Trophoblast cell (in vitro differentiated cells and primary cell): ENCODE results near the gene EEFSEC.

ENCODE experiments used
- DNase-seq, 2 donors: peaks; one replicate each; pipeline ENCODE4 v3.0.0-alpha.2; 2016
- H2AFZ ChIP-seq: 2 replicates; pipeline ENCODE4 v1.6.1; 2013; ENCODE audit warnings: low read length, moderate library complexity, mild to moderate bottlenecking; ENCODE audit not compliant: insufficient read depth, poor library complexity
- H2AK5ac ChIP-seq: 2 replicates; pipeline ENCODE4 v1.6.1; 2013; ENCODE audit warnings: mild to moderate bottlenecking, low read length
- H2BK120ac ChIP-seq: 2 replicates; pipeline ENCODE4 v1.6.1; 2013; ENCODE audit warnings: low read length, mild to moderate bottlenecking, moderate library complexity; ENCODE audit not compliant: insufficient read depth, poor library complexity
- H2BK12ac ChIP-seq: 2 replicates; pipeline ENCODE4 v1.6.1; 2013; ENCODE audit warnings: mild to moderate bottlenecking, low read length, moderate library complexity
- H2BK5ac ChIP-seq: 2 replicates; pipeline ENCODE4 v1.6.1; 2013; ENCODE audit warnings: low read length, low read depth, moderate library complexity, mild to moderate bottlenecking; ENCODE audit not compliant: poor library complexity
- H3K14ac ChIP-seq: 2 replicates; pipeline ENCODE4 v1.6.1; 2013; ENCODE audit warnings: mild to moderate bottlenecking, low read length
- H3K18ac ChIP-seq: 2 replicates; pipeline ENCODE4 v1.6.1; 2013; ENCODE audit warnings: mild to moderate bottlenecking, low read length
- H3K23ac ChIP-seq: 2 replicates; pipeline ENCODE4 v1.6.1; 2013; ENCODE audit warnings: low read length
- H3K27ac ChIP-seq: 2 replicates; pipeline ENCODE4 v1.5.1; 2013; ENCODE audit warnings: low read depth, mild to moderate bottlenecking, inconsistent platforms, low read length, moderate library complexity
- H3K27me3 ChIP-seq: 2 replicates; pipeline ENCODE4 v1.6.1; 2013; ENCODE audit warnings: inconsistent platforms, mild to moderate bottlenecking, low read length, moderate library complexity; ENCODE audit not compliant: insufficient read depth
- H3K36me3 ChIP-seq, 2 experiments: 1 replicate in 1 of 2; 2 replicates in 1 of 2; pipeline ENCODE4 v1.6.1; 2013; ENCODE audit warnings: low read length in 2 of 2, mild to moderate bottlenecking in 2 of 2, moderate library complexity in 1 of 2; ENCODE audit not compliant: insufficient read depth in 2 of 2, control insufficient read depth in 1 of 2
- H3K4ac ChIP-seq: 2 replicates; pipeline ENCODE4 v1.6.1; 2013; ENCODE audit warnings: low read depth, mild to moderate bottlenecking, low read length, moderate library complexity
- H3K4me1 ChIP-seq, 2 experiments: 1 replicate in 1 of 2; 2 replicates in 1 of 2; pipeline ENCODE4 v1.6.1; 2013; ENCODE audit warnings: low read length in 2 of 2, mild to moderate bottlenecking in 2 of 2, moderate library complexity in 1 of 2; ENCODE audit not compliant: insufficient read depth in 2 of 2, control insufficient read depth in 1 of 2
- H3K4me2 ChIP-seq: 2 replicates; pipeline ENCODE4 v1.6.1; 2013; ENCODE audit warnings: inconsistent platforms, mild to moderate bottlenecking, low read length, moderate library complexity
- H3K4me3 ChIP-seq: 2 replicates; pipeline ENCODE4 v1.5.1; 2013; ENCODE audit warnings: mild to moderate bottlenecking, low read depth, low read length, inconsistent platforms
- H3K79me1 ChIP-seq: one replicate; pipeline ENCODE4 v1.6.1; 2013; ENCODE audit warnings: low read length
- H3K79me2 ChIP-seq: 2 replicates; pipeline ENCODE4 v1.6.1; 2013; ENCODE audit warnings: low read length, mild to moderate bottlenecking; ENCODE audit not compliant: control insufficient read depth, insufficient read depth, poor library complexity
- H3K9ac ChIP-seq: 2 replicates; pipeline ENCODE4 v1.6.1; 2013; ENCODE audit warnings: mild to moderate bottlenecking, low read length
- H3K9me3 ChIP-seq: 2 replicates; pipeline ENCODE4 v1.6.1; 2013; ENCODE audit warnings: low read depth, mild to moderate bottlenecking, control low read depth, inconsistent platforms, low read length; ENCODE audit not compliant: insufficient read depth
- H4K12ac ChIP-seq: 2 replicates; pipeline ENCODE4 v1.6.1; 2013; ENCODE audit warnings: low read depth, mild to moderate bottlenecking, low read length, moderate library complexity
- H4K8ac ChIP-seq: 2 replicates; pipeline ENCODE4 v1.6.1; 2013; ENCODE audit warnings: low read depth, mild to moderate bottlenecking, low read length, moderate library complexity
- H4K91ac ChIP-seq: one replicate; pipeline ENCODE4 v1.6.1; 2013; ENCODE audit warnings: low read depth, mild to moderate bottlenecking, low read length, moderate library complexity
- WGBS: extraction: QIAGEN DNeasy Blood & Tissue Kit; methylation state at CpG from one replicate; pipeline ENCODE4 v1.1.7; 2013; ENCODE audit warnings: missing lambda C conversion rate; ENCODE audit not compliant: insufficient read length, insufficient coverage; ENCODE audit errors: extremely low coverage; 5-methylcytosine and 5-hydroxymethylcytosine counted together

The EEFSEC gene

GRCh38 chr3:128442070-128442469, 288.8 kb downstream of the EEFSEC start:
- Histone ChIP-seq H3K4me3 (no peak overlapping the region), H2AFZ (no peak overlapping the region), H3K14ac (peak overlapping the region; percentile 78), H3K79me2 (no peaks in the 10 kb centered on the region), H4K12ac (no peak overlapping the region), H3K4me2 (no peak overlapping the region), H3K9ac (no peak overlapping the region), H3K4ac (no peak overlapping the region), H2BK120ac (peak overlapping the region; percentile 67), H3K79me1 (peaks cover 8% of the 10 kb centered on the region), H4K8ac (peak overlapping the region; percentile 33), H3K9me3 (peaks cover 7% of the 10 kb centered on the region), H3K23ac (no peak overlapping the region), H4K91ac (peak overlapping the region; percentile 86), H3K36me3 (no peaks in the 10 kb centered on the region), H2AK5ac (no peak overlapping the region), H3K4me1 (peaks cover 0 to 8% of the 10 kb centered on the region in 2 experiments), H2BK5ac (peak overlapping the region; percentile 32), H3K27me3 (no peaks in the 10 kb centered on the region), H3K18ac (peak overlapping the region; percentile 16), H2BK12ac (no peak overlapping the region), H3K27ac (peak overlapping the region; percentile 73)
- peak; percentile 97 to 98 for DNase-seq
- no CpG with 5 or more reads among the region's 7 CpGs for WGBS

- Histone ChIP-seq H3K27ac (no peak overlapping the region), H2BK12ac (peak overlapping the region; percentile 53), H3K4ac (no peak overlapping the region), H3K14ac (peak overlapping the region; percentile 41), H2AFZ (no peak overlapping the region), H4K12ac (no peak overlapping the region), H3K27me3 (no peaks in the 10 kb centered on the region), H3K79me1 (peaks cover 8% of the 10 kb centered on the region), H2BK120ac (peak overlapping the region; percentile 34), H3K4me1 (peaks cover 0 to 8% of the 10 kb centered on the region in 2 experiments), H3K79me2 (no peaks in the 10 kb centered on the region), H3K9me3 (peaks cover 7% of the 10 kb centered on the region), H2BK5ac (no peak overlapping the region), H3K4me2 (no peak overlapping the region), H3K9ac (no peak overlapping the region), H3K4me3 (no peak overlapping the region), H4K8ac (no peak overlapping the region), H3K36me3 (no peaks in the 10 kb centered on the region), H4K91ac (peak overlapping the region; percentile 51), H3K18ac (no peak overlapping the region), H2AK5ac (peak overlapping the region; percentile 26), H3K23ac (no peak overlapping the region)
- 100% methylated on average over 1 of the region's 6 CpGs for WGBS
- no peak for DNase-seq
These were observed 289.7 kb downstream of the EEFSEC start for GRCh38 chr3:128442949-128443348.

GRCh38 chr3:128443771-128444170, 290.5 kb downstream of the EEFSEC start:
- Histone ChIP-seq H2BK5ac (no peak overlapping the region), H3K14ac (peak overlapping the region; percentile 5), H2BK120ac (no peak overlapping the region), H3K79me2 (no peaks in the 10 kb centered on the region), H3K36me3 (no peaks in the 10 kb centered on the region), H3K4me3 (no peak overlapping the region), H3K79me1 (peaks cover 6% of the 10 kb centered on the region), H3K9ac (no peak overlapping the region), H2BK12ac (no peak overlapping the region), H4K12ac (no peak overlapping the region), H3K18ac (no peak overlapping the region), H3K4me1 (peaks cover 0 to 10% of the 10 kb centered on the region in 2 experiments), H3K9me3 (peaks cover 7% of the 10 kb centered on the region), H3K27me3 (no peaks in the 10 kb centered on the region), H3K4me2 (no peak overlapping the region), H3K27ac (no peak overlapping the region), H2AFZ (no peak overlapping the region), H2AK5ac (no peak overlapping the region), H4K91ac (no peak overlapping the region), H3K4ac (no peak overlapping the region), H4K8ac (no peak overlapping the region), H3K23ac (no peak overlapping the region)
- no peak for DNase-seq
- WGBS = no CpG with 5 or more reads among the region's 3 CpGs

GRCh38 chr3:128445357-128445756, 292.1 kb downstream of the EEFSEC start:
- Histone ChIP-seq H2BK12ac (no peak overlapping the region), H3K23ac (no peak overlapping the region), H3K4ac (no peak overlapping the region), H3K27ac (no peak overlapping the region), H4K91ac (no peak overlapping the region), H2BK120ac (no peak overlapping the region), H4K8ac (no peak overlapping the region), H3K27me3 (no peaks in the 10 kb centered on the region), H3K9me3 (peaks cover 7% of the 10 kb centered on the region), H3K4me3 (peak overlapping the region; percentile 38), H2AFZ (no peak overlapping the region), H3K18ac (no peak overlapping the region), H2AK5ac (no peak overlapping the region), H3K4me1 (peaks cover 0 to 10% of the 10 kb centered on the region in 2 experiments), H3K14ac (no peak overlapping the region), H3K36me3 (no peaks in the 10 kb centered on the region), H3K79me1 (peaks cover 6% of the 10 kb centered on the region), H4K12ac (no peak overlapping the region), H3K79me2 (no peaks in the 10 kb centered on the region), H3K9ac (no peak overlapping the region), H3K4me2 (no peak overlapping the region), H2BK5ac (no peak overlapping the region)
- WGBS = no CpG with 5 or more reads among the region's 1 CpG
- no peak for DNase-seq
